Measurements from ENCODE around the gene MYH16.
"Not testable (repeated sequence)": the region's sequence is repeated elsewhere in the genome, so short reads cannot be mapped to it uniquely, and the experiment has no call there.

The MYH16 gene

GRCh38 chr7:99308461-99309074 is 35.9 kb downstream of the MYH16 start:
- no peak for DNase-seq

DNA sequence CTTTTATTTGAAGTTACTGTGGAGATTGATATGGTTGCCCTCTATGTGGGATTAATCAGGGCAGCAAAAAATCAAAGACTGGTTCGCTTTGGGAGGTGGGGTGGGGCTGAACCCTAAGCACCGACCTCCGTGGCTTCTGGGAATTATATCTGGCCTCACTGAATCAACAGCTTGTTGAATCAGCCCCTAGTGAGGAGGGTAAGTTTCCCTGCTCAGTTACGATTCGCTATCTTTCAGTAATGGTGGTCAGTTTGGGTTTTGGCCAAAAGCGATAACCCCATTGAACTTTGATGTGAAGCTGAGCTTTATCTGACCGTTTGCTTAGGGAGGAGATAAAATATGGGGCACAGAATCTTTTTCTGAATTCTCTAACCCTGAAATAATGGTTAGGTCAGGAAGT is 36.5 kb downstream of the MYH16 start:
- DNase-seq: no peak

GRCh38 chr7:99310004-99310403 is 37.4 kb downstream of the MYH16 start:
- DNase-seq: no peak

GRCh38 chr7:99311702-99312101 is 39.1 kb downstream of the MYH16 start:
- DNase-seq: no peak

DNA sequence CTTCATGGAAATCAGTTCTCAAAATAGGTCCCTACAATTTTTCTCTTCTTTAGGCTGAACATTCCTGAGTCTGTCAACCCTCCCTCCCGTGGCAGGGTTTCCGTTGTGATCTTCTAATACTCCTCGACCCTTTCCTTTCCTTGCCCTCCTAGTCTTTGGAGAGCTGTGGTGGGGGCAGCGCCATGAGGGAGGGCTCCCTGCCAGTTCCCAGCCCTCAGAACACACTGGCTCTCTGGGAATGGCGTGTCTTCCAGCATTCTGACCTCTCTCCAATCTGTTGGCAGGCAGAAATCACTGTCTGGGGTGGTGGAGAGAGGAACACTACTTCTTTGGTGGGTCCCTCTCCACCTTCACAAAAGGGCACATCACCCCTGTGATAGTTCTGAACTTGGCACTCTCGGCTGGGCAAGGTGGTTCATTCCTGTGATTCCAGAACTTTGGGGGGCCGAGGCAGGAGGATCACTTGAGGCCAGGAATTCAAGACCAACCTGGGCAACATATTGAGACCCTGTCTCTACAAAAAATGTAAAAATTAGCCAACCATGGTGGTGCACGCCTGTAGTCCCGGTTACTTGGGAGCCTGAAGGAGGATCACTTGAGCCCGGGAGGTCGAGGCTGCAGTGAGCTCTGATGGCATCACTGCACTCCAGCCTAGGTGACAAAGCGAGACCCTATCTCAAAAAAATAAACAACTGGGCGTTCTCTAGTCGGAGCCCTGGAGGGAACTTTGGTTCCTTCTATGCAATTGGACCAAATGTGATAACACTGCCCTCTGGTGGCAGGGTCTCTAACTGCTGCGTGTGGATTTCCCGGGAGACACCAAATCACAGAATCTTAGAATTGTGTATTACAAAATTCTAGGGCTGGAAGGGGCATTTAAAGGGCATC is 39.9 kb downstream of the MYH16 start:
- DNase-seq: peak; percentile 17

GRCh38 chr7:99313204-99313573 is 40.5 kb downstream of the MYH16 start:
- DNase-seq: no peak

DNA sequence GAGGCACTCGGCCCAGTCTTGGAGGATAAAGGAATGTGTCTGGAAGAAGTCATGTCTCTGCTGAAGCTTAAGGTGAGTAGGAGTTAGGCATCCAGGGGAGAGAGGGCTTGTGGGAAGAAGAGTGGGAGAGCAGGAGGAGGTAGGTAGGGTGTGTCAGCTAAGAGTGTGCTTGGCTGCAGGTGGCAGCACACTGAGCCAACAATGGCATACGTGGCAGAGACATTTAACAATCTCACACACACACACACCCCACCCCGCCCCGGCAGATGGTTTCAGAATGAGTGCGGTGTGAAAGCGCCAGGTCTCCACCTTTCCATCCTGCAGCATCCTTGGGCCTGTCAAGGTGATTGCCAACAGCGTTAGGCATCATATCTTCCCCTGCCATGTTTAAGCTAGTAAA is 41.9 kb downstream of the MYH16 start:
- DNase-seq: peak; percentile 8

DNA sequence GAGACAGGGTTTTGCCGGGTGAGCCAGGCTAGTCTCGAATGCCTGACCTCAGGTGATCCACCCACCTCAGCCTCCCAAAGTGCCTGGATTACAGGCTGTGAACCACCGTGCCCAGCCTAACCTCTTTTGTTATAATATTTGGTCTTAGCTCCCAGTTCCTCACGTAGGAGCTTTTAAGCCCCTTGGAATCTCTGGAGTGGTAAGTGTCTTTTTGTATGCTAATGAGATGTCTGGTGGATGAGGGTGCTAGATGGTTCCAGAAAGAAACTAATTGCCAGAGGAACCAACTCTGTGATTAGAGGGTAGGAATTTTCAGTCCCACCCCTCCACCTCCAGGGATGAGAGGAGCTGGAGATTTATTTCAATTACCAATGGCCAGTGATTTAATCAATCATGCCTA is 47.7 kb downstream of the MYH16 start:
- DNase-seq: no peak

DNA sequence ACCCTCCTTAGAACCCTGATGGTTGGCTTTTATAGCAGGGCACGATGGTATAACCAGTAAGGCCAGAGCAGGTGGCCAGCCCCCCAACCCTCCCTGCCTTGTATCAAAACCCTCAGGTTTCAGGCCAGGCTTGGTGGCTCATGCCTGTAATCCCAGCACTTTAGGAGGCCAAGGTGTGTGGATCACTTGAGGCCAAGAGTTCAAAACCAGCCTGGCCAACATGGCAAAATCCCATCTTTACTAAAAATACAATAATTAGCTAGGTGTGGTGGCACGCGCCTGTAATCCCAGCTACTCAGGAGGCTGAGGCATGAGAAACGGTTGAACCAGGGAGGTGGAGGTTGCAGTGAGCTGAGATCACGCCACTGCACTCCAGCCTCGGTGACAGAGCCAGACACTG is 50.0 kb downstream of the MYH16 start:
- not testable (repeated sequence) for DNase-seq

DNA sequence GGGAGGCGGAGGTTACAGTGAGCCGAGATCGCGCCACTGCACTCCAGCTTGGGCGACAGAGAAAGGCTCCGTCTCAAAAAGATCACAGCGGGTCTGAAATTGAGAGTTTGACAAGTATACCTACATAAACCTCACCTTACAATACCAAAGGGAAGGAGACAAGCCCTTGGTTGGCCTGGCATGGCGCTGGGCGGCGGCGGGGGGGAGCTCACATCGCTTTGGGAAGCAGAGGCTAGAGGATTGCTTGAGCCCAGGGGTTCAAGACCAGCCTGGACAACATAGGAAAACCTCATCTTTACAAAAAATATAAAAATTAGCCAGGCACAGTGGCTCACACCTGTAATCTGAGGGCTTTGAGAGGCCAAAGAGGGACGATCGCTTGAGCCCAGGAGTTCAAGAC is 51.9 kb downstream of the MYH16 start:
- DNase-seq: no peak

DNA sequence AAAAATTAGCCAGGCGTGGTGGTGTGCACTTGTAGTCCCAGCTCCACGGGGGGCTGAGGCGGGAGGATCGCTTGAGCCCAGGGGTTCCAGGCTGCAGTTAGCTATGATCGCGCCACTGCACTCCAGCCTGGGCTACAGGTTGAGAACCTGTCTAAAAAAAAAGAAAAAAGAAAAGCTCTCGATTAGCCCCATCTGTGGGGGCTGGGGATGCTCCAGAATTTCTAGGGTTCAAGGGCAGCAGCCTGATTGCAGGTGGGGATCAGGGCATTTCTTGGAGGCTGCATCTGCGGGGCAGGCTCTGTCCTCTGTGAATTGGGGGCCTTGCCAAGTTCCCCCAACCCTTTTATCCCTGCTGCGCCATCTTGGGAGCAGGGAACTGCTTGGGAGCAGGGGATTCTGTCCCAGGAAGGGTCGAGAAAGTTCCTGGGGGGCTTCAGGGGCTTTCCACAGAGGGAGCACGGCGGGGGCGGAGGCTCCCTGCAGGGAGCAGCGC is 52.4 kb downstream of the MYH16 start:
- no peak for DNase-seq

DNA sequence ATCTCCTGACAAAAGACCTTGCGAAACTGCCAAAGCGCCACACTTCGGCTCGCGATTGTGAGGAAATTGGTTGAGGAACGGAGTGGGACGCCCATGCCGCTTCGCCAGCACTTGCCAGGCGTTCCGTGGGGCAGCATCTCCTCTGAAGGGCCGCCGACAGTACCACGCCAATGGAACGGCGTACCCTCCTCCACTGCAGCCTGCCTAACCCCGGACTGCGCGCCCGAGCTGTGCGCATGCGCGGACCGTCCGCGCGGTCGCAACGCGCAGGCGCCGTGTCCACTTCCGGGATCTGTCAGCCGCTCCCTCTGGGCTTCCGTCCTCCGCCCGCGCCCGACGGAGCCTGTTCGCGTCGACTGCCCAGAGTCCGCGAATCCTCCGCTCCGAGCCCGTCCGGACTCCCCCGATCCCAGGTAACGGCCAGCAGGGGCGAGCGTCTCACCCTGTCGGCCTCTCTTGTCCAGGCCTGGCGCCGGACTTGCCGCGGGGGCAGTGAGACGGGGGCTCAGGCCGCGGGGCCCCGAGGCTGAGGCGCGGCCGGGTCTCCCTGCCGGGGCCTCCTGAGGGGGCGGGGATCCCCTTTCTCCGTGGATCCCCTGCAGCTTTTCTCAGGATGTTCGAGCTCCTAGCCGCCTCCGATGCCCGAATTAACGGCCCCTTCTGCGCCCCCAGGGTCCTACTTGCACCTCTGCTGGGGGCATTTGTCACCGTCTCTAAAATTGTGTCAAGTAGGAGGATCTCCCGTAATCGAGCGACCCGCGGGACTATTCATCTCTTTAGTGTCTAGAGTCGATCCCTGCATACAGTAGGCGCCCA is 53.2 kb downstream of the MYH16 start, which contains the start of gene ARPC1A:
ARPC1A (plus strand) TSS at position 307 of the 816 bp plus-strand sequence. CDS start 7,456 bp downstream, outside the sequence.
- DNase-seq: peak; percentile 61

DNA sequence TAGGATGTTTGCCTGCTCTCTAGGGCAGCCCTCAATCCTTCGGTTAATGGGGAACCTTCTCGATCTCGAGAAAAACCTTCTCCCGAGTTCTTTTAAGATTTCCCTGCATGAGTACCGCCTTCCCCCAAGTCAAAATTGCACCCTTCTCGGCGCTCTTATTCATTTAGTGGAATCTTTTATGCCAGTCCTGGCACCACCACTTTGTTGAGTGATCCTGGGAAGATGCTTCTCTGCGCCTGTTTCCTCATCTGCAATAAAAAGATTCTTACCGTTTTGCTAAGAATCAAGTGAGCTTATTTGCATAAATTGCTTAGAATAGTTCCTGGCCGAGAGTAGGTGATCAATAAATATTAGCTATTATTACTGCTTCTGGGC is 53.8 kb downstream of the MYH16 start:
- no peak for DNase-seq

GRCh38 chr7:99330314-99330961 is 57.8 kb downstream of the MYH16 start:
- DNase-seq: peak; percentile 3

DNA sequence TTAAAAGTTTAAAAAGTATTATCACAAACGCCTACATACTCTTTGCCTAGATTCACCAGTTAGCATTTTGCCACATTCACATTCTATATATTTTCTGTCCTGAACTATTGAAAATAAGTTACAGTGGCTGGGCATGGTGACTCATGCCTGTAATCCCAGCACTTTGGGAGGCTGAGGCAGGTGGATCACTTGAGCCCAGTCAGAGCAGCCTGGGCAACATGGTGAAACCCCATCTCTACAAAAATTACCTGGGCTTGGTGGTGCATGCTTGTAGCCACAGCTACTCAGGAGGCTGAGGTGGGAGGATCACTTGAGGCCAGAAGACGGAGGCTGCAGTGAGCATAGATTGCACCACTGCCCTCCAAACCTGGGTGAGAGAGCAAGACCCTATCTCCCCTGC is 58.4 kb downstream of the MYH16 start:
- no peak for DNase-seq

DNA sequence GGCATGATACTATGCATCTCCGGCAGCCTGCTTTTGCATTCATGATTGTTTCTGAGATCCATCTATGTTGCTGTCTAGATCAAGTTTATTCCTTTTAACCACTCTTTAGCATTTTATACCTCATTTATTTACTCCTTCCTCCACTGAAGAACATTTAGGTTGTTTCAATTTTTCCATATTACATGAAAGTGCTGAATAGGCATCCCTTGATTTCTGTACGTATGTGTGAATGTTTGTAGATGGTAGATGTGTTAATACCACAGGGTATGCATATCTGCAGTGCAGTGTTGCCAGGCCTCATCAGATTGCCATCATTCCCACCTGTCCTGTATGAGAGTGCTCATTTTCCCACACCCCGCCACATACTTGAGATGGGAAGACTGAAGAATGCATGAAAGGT is 67.0 kb downstream of the MYH16 start:
- no peak for DNase-seq

DNA sequence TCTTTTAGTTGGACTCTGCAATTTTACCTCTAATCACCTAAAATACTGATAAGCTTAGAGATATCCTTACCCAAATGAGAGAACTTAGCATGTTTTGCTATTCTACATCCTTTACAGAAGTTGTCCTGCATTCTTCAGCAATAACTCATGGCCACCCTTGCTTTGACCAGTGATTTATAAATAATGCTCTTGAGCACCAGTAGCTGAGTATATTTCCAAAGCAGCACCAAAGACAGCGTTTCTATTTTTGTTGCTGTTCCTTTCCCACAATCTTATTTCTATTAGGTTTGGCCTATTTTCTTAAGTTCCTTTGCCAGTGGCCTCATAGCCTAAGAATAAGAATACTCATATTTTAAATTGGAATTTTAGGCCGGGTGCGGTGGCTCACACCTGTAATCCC is 68.0 kb downstream of the MYH16 start:
- no peak for DNase-seq

DNA sequence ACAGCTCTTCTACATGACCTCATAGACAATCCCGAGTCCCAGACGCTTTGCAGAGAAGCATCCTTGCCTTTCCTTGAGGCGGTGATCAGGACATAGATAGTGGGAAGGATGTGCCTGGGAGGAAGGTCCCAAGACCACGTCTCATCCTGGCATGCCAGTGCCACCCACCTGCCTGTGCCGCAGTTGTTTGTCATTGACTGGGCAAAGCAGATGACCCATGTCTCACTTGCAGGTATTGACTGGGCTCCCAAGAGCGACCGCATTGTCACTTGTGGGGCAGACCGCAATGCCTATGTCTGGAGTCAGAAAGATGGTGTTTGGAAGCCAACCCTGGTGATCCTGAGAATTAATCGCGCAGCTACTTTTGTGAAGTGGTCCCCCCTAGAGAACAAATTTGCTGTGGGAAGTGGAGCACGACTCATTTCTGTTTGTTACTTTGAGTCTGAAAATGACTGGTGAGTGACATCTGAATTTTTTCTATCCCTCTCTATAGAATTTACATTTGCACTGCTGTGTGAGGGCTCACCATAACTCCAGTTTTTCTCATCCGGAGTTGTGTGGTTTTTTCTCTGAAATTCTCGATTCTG is 71.5 kb downstream of the MYH16 start:
- DNase-seq: no peak

DNA sequence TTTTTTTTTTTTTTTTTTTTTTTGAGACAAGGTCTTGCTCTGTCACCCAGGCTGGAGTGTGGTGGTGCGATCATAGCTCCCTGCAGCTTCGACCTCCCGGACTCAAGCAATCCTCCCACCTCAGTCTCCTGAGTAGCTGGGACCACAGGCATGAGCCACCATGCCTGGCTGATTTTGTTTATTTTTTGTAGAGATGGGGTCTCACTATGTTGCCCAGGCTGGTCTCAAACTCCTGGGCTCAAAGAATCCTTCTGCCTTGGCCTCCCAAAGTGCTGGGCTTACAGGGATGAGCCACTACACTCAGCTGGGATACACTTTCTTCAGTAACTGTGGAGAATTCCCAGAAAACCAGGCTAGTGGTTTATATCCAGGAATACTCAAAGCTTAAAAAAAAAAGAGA is 78.0 kb downstream of the MYH16 start:
- not testable (repeated sequence) for DNase-seq

- DNase-seq: no peak
These were observed 79.6 kb downstream of the MYH16 start for GRCh38 chr7:99352247-99352646.

DNA sequence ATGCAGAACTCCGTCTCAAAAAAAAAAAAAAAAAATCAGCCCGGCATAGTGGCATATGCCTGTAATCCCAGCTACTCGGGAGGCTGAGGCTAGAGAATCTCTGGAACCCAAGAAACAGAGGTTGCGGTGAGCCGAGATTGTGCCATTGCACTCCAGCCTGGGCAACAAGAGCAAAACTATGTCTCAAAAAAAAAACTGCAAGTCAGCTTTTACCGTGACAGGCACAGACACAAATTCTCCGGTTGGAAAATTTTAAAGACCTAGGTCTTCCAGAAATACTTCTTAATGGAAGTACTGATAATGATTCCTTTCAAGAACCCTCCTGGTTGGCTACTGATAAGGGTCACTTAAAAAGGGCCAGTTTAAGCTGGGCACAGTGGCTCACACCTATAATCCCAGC is 82.5 kb downstream of the MYH16 start:
- DNase-seq: no peak

DNA sequence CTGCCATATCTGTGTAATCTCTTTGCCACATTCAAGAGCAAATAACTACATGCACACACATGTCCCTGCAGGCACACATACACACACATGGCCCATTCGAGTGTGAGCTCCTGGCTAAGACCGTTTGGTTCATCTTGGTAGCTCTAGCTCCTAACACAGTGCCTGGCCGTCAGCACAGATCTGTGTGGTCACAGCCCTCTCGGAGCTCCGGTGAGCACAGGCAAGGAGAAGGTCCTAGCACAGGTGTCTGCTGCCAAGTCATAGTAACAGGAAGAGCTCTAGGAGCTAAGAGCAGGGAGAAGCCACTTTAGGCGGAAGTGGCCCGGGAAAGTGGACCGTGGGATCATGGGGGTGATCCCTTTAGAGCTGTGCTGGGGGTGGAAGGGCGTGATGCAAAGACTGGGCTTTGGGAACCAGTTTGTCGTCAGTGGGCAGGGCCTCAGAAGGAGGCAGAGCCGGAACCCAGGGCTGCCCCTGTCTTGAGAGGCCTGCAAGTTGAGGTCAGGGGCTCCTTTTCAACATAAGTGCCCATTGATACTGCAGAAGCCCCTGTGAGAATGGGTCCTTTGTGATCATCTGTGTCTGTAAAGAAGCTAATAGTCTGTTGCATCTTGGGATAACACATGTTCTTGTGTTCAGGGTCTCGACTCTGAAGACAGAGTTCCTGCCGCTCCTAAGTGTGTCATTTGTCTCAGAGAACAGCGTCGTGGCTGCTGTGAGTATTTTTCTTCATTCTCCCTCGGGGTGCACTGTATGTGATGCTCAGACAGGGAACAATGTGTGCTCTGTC is 85.3 kb downstream of the MYH16 start:
- no peak for DNase-seq
